Loucy (cell line): ENCODE results near the gene LARP4B.

ENCODE experiments used
- EZH2phosphoT487 ChIP-seq: fragments of 200-600 bp; IDR thresholded peaks from 2 replicates; pipeline ENCODE4 v1.6.1; 2018; ENCODE audit warnings: antibody characterized with exemption, mild to moderate bottlenecking, moderate library complexity, borderline replicate concordance
- TF ChIP-seq, protein P1 (sequence below): fragments of 200-600 bp; sonication (generic); conservative IDR thresholded peaks from 2 replicates; pipeline ENCODE4 v1.5.1; 2014; ENCODE audit warnings: mild to moderate bottlenecking, antibody characterized with exemption, low read length

DNA sequence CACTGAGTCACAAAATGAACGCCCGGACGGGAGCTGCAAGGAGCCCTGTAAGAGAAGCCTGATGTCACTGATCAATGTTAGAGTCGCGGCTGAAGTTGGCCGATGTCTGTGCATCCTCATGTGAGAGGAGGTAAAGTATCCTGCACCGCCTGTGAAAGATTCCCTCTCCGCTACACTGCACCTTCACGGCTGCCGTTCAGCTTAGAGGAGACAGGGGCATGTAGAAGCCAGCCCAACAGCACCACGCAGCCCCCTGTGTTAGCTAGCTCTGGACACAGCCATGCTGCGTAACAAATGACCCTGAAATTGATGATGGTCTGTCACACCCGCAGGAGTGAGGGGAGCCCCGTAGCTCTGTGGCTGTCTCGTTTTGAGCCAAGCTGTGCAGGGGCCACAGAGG, 160.5 kb downstream of the LARP4B start:
- TF ChIP-seq, protein P1, sequence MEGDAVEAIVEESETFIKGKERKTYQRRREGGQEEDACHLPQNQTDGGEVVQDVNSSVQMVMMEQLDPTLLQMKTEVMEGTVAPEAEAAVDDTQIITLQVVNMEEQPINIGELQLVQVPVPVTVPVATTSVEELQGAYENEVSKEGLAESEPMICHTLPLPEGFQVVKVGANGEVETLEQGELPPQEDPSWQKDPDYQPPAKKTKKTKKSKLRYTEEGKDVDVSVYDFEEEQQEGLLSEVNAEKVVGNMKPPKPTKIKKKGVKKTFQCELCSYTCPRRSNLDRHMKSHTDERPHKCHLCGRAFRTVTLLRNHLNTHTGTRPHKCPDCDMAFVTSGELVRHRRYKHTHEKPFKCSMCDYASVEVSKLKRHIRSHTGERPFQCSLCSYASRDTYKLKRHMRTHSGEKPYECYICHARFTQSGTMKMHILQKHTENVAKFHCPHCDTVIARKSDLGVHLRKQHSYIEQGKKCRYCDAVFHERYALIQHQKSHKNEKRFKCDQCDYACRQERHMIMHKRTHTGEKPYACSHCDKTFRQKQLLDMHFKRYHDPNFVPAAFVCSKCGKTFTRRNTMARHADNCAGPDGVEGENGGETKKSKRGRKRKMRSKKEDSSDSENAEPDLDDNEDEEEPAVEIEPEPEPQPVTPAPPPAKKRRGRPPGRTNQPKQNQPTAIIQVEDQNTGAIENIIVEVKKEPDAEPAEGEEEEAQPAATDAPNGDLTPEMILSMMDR: no peak
- no peak for TF ChIP-seq EZH2phosphoT487
